Measurements from ENCODE around the gene CSPG4.

The CSPG4 gene

GRCh38 chr15:75676688-75677464, 35.8 kb downstream of the CSPG4 start:
- Histone ChIP-seq H3K4me3 (ENCODE audit: low read depth in 1 of 2, low read length in 2 of 2) (no peak overlapping the region), H3K4me1 (ENCODE audit: insufficient read depth, low read length) (peaks cover 35% of the 10 kb centered on the region), H3K36me3 (ENCODE audit: insufficient read depth, low read length) (peaks cover 55% of the 10 kb centered on the region), H3K9me3 (ENCODE audit: low read length) (no peaks in the 10 kb centered on the region), H3K27ac (ENCODE audit: low read depth, low read length) (no peak overlapping the region), H3K27me3 (ENCODE audit: control insufficient read depth in 1 of 2, insufficient read depth in 2 of 2, low read length in 2 of 2) (no peaks in the 10 kb centered on the region), H3K9ac (ENCODE audit: low read length) (no peak overlapping the region)

GRCh38 chr15:75675579-75676404, 36.9 kb downstream of the CSPG4 start:
- peaks cover 44% of the 10 kb centered on the region for H3K36me3 ChIP-seq (ENCODE audit: insufficient read depth, low read length)
- no peak overlapping the region for H3K9ac ChIP-seq (ENCODE audit: low read length)
- H3K27ac ChIP-seq (ENCODE audit: low read depth, low read length) = no peak overlapping the region
- no peaks in the 10 kb centered on the region for H3K9me3 ChIP-seq (ENCODE audit: low read length)
- peaks cover 35% of the 10 kb centered on the region for H3K4me1 ChIP-seq (ENCODE audit: insufficient read depth, low read length)
- no peak overlapping the region for H3K4me3 ChIP-seq (ENCODE audit: low read depth in 1 of 2, low read length in 2 of 2)
- H3K27me3 ChIP-seq (ENCODE audit: control insufficient read depth in 1 of 2, insufficient read depth in 2 of 2, low read length in 2 of 2) = no peaks in the 10 kb centered on the region

- Histone ChIP-seq H3K36me3 (ENCODE audit: insufficient read depth, low read length) (peaks cover 30% of the 10 kb centered on the region), H3K27me3 (ENCODE audit: control insufficient read depth in 1 of 2, insufficient read depth in 2 of 2, low read length in 2 of 2) (no peaks in the 10 kb centered on the region), H3K4me1 (ENCODE audit: insufficient read depth, low read length) (peaks cover 35% of the 10 kb centered on the region), H3K9me3 (ENCODE audit: low read length) (no peaks in the 10 kb centered on the region), H3K4me3 (ENCODE audit: low read depth in 1 of 2, low read length in 2 of 2) (no peak overlapping the region), H3K9ac (ENCODE audit: low read length) (no peak overlapping the region), H3K27ac (ENCODE audit: low read depth, low read length) (peak overlapping the region; percentile 89)
These were observed 38.3 kb downstream of the CSPG4 start for GRCh38 chr15:75674366-75674765.

GRCh38 chr15:75673426-75674235, 39.0 kb downstream of the CSPG4 start:
- peaks cover 35% of the 10 kb centered on the region for H3K4me1 ChIP-seq (ENCODE audit: insufficient read depth, low read length)
- H3K27me3 ChIP-seq (ENCODE audit: control insufficient read depth in 1 of 2, insufficient read depth in 2 of 2, low read length in 2 of 2) = no peaks in the 10 kb centered on the region
- peak overlapping the region; percentile 22 to 37 for H3K4me3 ChIP-seq (ENCODE audit: low read depth in 1 of 2, low read length in 2 of 2)
- peaks cover 22% of the 10 kb centered on the region for H3K36me3 ChIP-seq (ENCODE audit: insufficient read depth, low read length)
- no peaks in the 10 kb centered on the region for H3K9me3 ChIP-seq (ENCODE audit: low read length)
- H3K27ac ChIP-seq (ENCODE audit: low read depth, low read length) = peak overlapping the region; percentile 89
- peak overlapping the region; percentile 10 for H3K9ac ChIP-seq (ENCODE audit: low read length)

- H3K27me3 ChIP-seq (ENCODE audit: control insufficient read depth in 1 of 2, insufficient read depth in 2 of 2, low read length in 2 of 2) = no peaks in the 10 kb centered on the region
- H3K4me1 ChIP-seq (ENCODE audit: insufficient read depth, low read length) = peaks cover 35% of the 10 kb centered on the region
- H3K4me3 ChIP-seq (ENCODE audit: low read depth in 1 of 2, low read length in 2 of 2) = peak overlapping the region; percentile 22 to 37
- H3K9ac ChIP-seq (ENCODE audit: low read length) = peak overlapping the region; percentile 10
- peak overlapping the region; percentile 89 for H3K27ac ChIP-seq (ENCODE audit: low read depth, low read length)
- peaks cover 20% of the 10 kb centered on the region for H3K36me3 ChIP-seq (ENCODE audit: insufficient read depth, low read length)
- H3K9me3 ChIP-seq (ENCODE audit: low read length) = no peaks in the 10 kb centered on the region
These were observed 39.8 kb downstream of the CSPG4 start for GRCh38 chr15:75672646-75673425.

- H3K4me3 ChIP-seq (ENCODE audit: low read depth in 1 of 2, low read length in 2 of 2) = peak overlapping the region in 1 of 2 donors; percentile 37
- H3K27ac ChIP-seq (ENCODE audit: low read depth, low read length) = peak overlapping the region; percentile 89
- H3K9me3 ChIP-seq (ENCODE audit: low read length) = no peaks in the 10 kb centered on the region
- H3K36me3 ChIP-seq (ENCODE audit: insufficient read depth, low read length) = peaks cover 14% of the 10 kb centered on the region
- H3K4me1 ChIP-seq (ENCODE audit: insufficient read depth, low read length) = peaks cover 35% of the 10 kb centered on the region
- H3K27me3 ChIP-seq (ENCODE audit: control insufficient read depth in 1 of 2, insufficient read depth in 2 of 2, low read length in 2 of 2) = no peaks in the 10 kb centered on the region
- H3K9ac ChIP-seq (ENCODE audit: low read length) = no peak overlapping the region
These were observed 40.7 kb downstream of the CSPG4 start for GRCh38 chr15:75671730-75672602.

- Histone ChIP-seq H3K9me3 (ENCODE audit: low read length) (no peaks in the 10 kb centered on the region), H3K4me1 (ENCODE audit: insufficient read depth, low read length) (peaks cover 34% of the 10 kb centered on the region), H3K9ac (ENCODE audit: low read length) (no peak overlapping the region), H3K36me3 (ENCODE audit: insufficient read depth, low read length) (no peaks in the 10 kb centered on the region), H3K4me3 (ENCODE audit: low read depth in 1 of 2, low read length in 2 of 2) (no peak overlapping the region), H3K27me3 (ENCODE audit: control insufficient read depth in 1 of 2, insufficient read depth in 2 of 2, low read length in 2 of 2) (no peaks in the 10 kb centered on the region), H3K27ac (ENCODE audit: low read depth, low read length) (no peak overlapping the region)
These were observed 42.8 kb downstream of the CSPG4 start for GRCh38 chr15:75669879-75670212.

GRCh38 chr15:75669191-75669878, 43.3 kb downstream of the CSPG4 start:
- Histone ChIP-seq H3K4me3 (ENCODE audit: low read depth in 1 of 2, low read length in 2 of 2) (no peak overlapping the region), H3K36me3 (ENCODE audit: insufficient read depth, low read length) (no peaks in the 10 kb centered on the region), H3K9me3 (ENCODE audit: low read length) (no peaks in the 10 kb centered on the region), H3K27ac (ENCODE audit: low read depth, low read length) (no peak overlapping the region), H3K4me1 (ENCODE audit: insufficient read depth, low read length) (peaks cover 29% of the 10 kb centered on the region), H3K27me3 (ENCODE audit: control insufficient read depth in 1 of 2, insufficient read depth in 2 of 2, low read length in 2 of 2) (no peaks in the 10 kb centered on the region), H3K9ac (ENCODE audit: low read length) (no peak overlapping the region)

- H3K27me3 ChIP-seq (ENCODE audit: control insufficient read depth in 1 of 2, insufficient read depth in 2 of 2, low read length in 2 of 2) = no peaks in the 10 kb centered on the region
- peaks cover 6% of the 10 kb centered on the region for H3K4me1 ChIP-seq (ENCODE audit: insufficient read depth, low read length)
- no peak overlapping the region for H3K9ac ChIP-seq (ENCODE audit: low read length)
- peaks cover 10% of the 10 kb centered on the region for H3K36me3 ChIP-seq (ENCODE audit: insufficient read depth, low read length)
- H3K27ac ChIP-seq (ENCODE audit: low read depth, low read length) = no peak overlapping the region
- no peaks in the 10 kb centered on the region for H3K9me3 ChIP-seq (ENCODE audit: low read length)
- H3K4me3 ChIP-seq (ENCODE audit: low read depth in 1 of 2, low read length in 2 of 2) = no peak overlapping the region
These were observed 45.7 kb downstream of the CSPG4 start for GRCh38 chr15:75666823-75667501.

All from muscle layer of colon (tissue), 2 donors.